MM.1S (cell line): ENCODE results near the gene CEACAM16.

Experiments used
- CTCF ChIP-seq: fragments of 300-600 bp; sonication (generic); IDR thresholded peaks from 2 replicates; pipeline ENCODE4 v1.5.1; 2016; ENCODE audit warnings: antibody characterized with exemption, low read length, mixed read lengths
- EZH2 ChIP-seq: fragments of 300-600 bp; sonication (generic); optimal IDR thresholded peaks from 2 replicates; pipeline ENCODE3; 2017; ENCODE audit warnings: low read depth, mild to moderate bottlenecking, antibody characterized with exemption, low read length, mixed read lengths
- EZH2phosphoT487 ChIP-seq: fragments of 300-600 bp; sonication (generic); IDR thresholded peaks from 2 replicates; pipeline ENCODE4 v1.6.1; 2018; ENCODE audit warnings: antibody characterized with exemption, low read length

GRCh38 chr19:44661904-44662303 is 37.0 kb upstream of the CEACAM16 start:
- TF ChIP-seq CTCF (no peak), EZH2phosphoT487 (no peak), EZH2 (no peak)
